Measurements from ENCODE around the gene GLB1L3. TPM values are rescaled to one million over a fixed set of nuclear protein-coding genes. Genes with fewer than 3 reads are reported as not detected.
A peak's percentile ranks its signal among the peaks of the same experiment; 100 is the strongest.

The GLB1L3 gene
- total RNA-seq, 1 donor from 2014 or later: not detected

- no peaks in the 10 kb centered on the region for H3K79me2 ChIP-seq (ENCODE audit: low read depth)
- H3K4me2 ChIP-seq: no peak overlapping the region
- no peak for TF ChIP-seq EZH2 (IDR thresholded peaks at IDR 0.05)
- TF ChIP-seq, protein P1, sequence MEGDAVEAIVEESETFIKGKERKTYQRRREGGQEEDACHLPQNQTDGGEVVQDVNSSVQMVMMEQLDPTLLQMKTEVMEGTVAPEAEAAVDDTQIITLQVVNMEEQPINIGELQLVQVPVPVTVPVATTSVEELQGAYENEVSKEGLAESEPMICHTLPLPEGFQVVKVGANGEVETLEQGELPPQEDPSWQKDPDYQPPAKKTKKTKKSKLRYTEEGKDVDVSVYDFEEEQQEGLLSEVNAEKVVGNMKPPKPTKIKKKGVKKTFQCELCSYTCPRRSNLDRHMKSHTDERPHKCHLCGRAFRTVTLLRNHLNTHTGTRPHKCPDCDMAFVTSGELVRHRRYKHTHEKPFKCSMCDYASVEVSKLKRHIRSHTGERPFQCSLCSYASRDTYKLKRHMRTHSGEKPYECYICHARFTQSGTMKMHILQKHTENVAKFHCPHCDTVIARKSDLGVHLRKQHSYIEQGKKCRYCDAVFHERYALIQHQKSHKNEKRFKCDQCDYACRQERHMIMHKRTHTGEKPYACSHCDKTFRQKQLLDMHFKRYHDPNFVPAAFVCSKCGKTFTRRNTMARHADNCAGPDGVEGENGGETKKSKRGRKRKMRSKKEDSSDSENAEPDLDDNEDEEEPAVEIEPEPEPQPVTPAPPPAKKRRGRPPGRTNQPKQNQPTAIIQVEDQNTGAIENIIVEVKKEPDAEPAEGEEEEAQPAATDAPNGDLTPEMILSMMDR (IDR thresholded peaks at IDR 0.05): no peak
- no peak for TF ChIP-seq EZH2phosphoT487 (IDR thresholded peaks at IDR 0.05)
- Mint-ChIP-seq H3K27me3 (ENCODE audit: insufficient read depth, low read depth) (peaks cover 12% of the 10 kb centered on the region), H3K9me3 (no peaks in the 10 kb centered on the region), H3K27ac (no peak overlapping the region), H3K4me3 (no peak overlapping the region), H3K4me1 (peaks cover 23% of the 10 kb centered on the region), H3K36me3 (peaks cover 6% of the 10 kb centered on the region)
- no peaks in the 10 kb centered on the region for H3F3A ChIP-seq (ENCODE audit: low read depth)
- H3K27me3 ChIP-seq: peaks cover 26% of the 10 kb centered on the region
- peak overlapping the region; percentile 45 for H2AFZ ChIP-seq (replicated peaks)
- no peak overlapping the region for H3K9ac ChIP-seq
- H3K4me1 ChIP-seq: peaks cover 6% of the 10 kb centered on the region
- H3K27ac ChIP-seq: no peak overlapping the region
- H3K4me3 ChIP-seq: no peak overlapping the region
- H4K20me1 ChIP-seq (ENCODE audit: low read depth): no peaks in the 10 kb centered on the region
- no peaks in the 10 kb centered on the region for H3K36me3 ChIP-seq
- H3K9me3 ChIP-seq (ENCODE audit: low read depth): no peaks in the 10 kb centered on the region
- no peak for DNase-seq (ENCODE audit: low spot score)
Observed at GRCh38 chr11:134267461-134267860, 8.7 kb upstream of the GLB1L3 start.

DNA sequence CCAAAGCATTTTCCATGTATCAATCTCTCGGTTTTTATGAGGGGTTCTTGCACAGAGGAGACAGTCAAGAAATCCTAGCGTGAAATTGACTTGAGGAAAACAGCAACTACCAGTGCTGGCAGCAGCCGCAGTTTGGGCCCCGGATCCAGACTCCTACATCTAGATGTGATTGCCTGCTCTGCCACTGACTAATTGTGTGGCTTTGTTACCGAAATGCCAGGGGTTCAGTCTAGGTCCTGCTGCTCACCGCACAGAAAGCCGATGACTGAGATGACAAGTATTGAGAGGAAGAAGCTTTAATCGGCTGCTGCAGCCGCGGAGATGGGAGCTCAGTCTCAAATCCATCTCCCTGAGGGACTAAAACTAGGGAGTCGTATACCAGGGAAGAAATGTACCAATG, 8.2 kb upstream of the GLB1L3 start:
- Mint-ChIP-seq H3K27ac (no peak overlapping the region), H3K4me1 (peaks cover 28% of the 10 kb centered on the region), H3K27me3 (ENCODE audit: insufficient read depth, low read depth) (peaks cover 14% of the 10 kb centered on the region), H3K36me3 (peaks cover 6% of the 10 kb centered on the region), H3K4me3 (no peak overlapping the region), H3K9me3 (no peaks in the 10 kb centered on the region)
- no peak overlapping the region for H3K27ac ChIP-seq
- no peak for DNase-seq (ENCODE audit: low spot score)
- no peaks in the 10 kb centered on the region for H3K79me2 ChIP-seq (ENCODE audit: low read depth)
- no peak overlapping the region for H3K4me2 ChIP-seq
- peaks cover 6% of the 10 kb centered on the region for H3K4me1 ChIP-seq
- no peaks in the 10 kb centered on the region for H3K36me3 ChIP-seq
- peaks cover 31% of the 10 kb centered on the region for H3K27me3 ChIP-seq
- no peak overlapping the region for H3K9ac ChIP-seq
- H3K4me3 ChIP-seq: no peak overlapping the region
- peak overlapping the region; percentile 45 for H2AFZ ChIP-seq (replicated peaks)
- no peaks in the 10 kb centered on the region for H3F3A ChIP-seq (ENCODE audit: low read depth)
- peaks cover 2% of the 10 kb centered on the region for H4K20me1 ChIP-seq (ENCODE audit: low read depth)
- no peaks in the 10 kb centered on the region for H3K9me3 ChIP-seq (ENCODE audit: low read depth)
- no peak for TF ChIP-seq EZH2phosphoT487 (IDR thresholded peaks at IDR 0.05)
- TF ChIP-seq, protein P1 (IDR thresholded peaks at IDR 0.05): no peak
- no peak for TF ChIP-seq EZH2 (IDR thresholded peaks at IDR 0.05)

DNA sequence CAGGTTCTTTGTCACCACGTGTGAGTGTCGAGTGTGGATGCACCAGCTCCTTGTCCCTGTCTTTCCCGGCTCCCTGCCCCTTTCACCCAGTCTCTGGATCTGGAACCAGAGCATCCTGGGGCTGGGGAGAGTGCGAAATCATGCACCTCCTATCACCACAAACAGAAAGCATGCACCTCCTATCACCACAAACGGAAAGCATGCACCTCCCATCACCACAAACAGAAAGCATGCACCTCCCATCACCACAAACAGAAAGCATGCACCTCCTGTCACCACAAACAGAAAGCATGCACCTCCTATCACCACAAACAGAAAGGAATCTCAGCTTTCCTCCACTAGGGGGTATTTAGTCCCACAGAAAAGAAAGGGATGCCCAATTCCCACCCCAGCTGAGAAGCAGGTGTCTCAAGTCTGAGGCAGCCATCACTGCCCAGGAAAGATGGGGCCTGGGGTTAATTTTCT, 5.9 kb upstream of the GLB1L3 start:
- Histone ChIP-seq H4K20me1 (ENCODE audit: low read depth) (peaks cover 12% of the 10 kb centered on the region), H3K9me3 (ENCODE audit: low read depth) (no peaks in the 10 kb centered on the region), H3K36me3 (no peaks in the 10 kb centered on the region), H3K4me2 (no peak overlapping the region), H3K4me1 (peaks cover 6% of the 10 kb centered on the region), H3K9ac (no peak overlapping the region), H3K27me3 (peaks cover 54% of the 10 kb centered on the region), H2AFZ (replicated peaks) (no peak overlapping the region), H3K27ac (no peak overlapping the region), H3F3A (ENCODE audit: low read depth) (no peaks in the 10 kb centered on the region), H3K4me3 (no peak overlapping the region), H3K79me2 (ENCODE audit: low read depth) (no peaks in the 10 kb centered on the region)
- H3K27ac Mint-ChIP-seq: no peak overlapping the region
- H3K4me1 Mint-ChIP-seq: peaks cover 44% of the 10 kb centered on the region
- no peaks in the 10 kb centered on the region for H3K9me3 Mint-ChIP-seq
- H3K27me3 Mint-ChIP-seq (ENCODE audit: insufficient read depth, low read depth): peaks cover 29% of the 10 kb centered on the region
- no peak overlapping the region for H3K4me3 Mint-ChIP-seq
- DNase-seq (ENCODE audit: low spot score): peak; percentile 52
- TF ChIP-seq, protein P1 (IDR thresholded peaks at IDR 0.05): peak; percentile 47
- TF ChIP-seq EZH2phosphoT487 (IDR thresholded peaks at IDR 0.05) (no peak), EZH2 (IDR thresholded peaks at IDR 0.05) (no peak)
- peaks cover under 1% of the 10 kb centered on the region for H3K36me3 Mint-ChIP-seq

Data from neural progenitor cell (in vitro differentiated cells).